ENCODE data around the gene BCAS3.
A peak's percentile ranks its signal among the peaks of the same experiment; 100 is the strongest.

The BCAS3 gene

GRCh38 chr17:61199431-61200338 is 522.0 kb downstream of the BCAS3 start:
- no peak for DNase-seq (ENCODE audit: low spot score)

- DNase-seq (ENCODE audit: low spot score): no peak
Observed at GRCh38 chr17:61200339-61200715, 522.7 kb downstream of the BCAS3 start.

GRCh38 chr17:61201211-61201610 is 523.6 kb downstream of the BCAS3 start:
- DNase-seq (ENCODE audit: low spot score): no peak

- no peak for DNase-seq (ENCODE audit: low spot score)
Observed at GRCh38 chr17:61202564-61202963, 524.9 kb downstream of the BCAS3 start.

- DNase-seq (ENCODE audit: low spot score): no peak
Observed at GRCh38 chr17:61203671-61204131, 526.0 kb downstream of the BCAS3 start.

- no peak for DNase-seq (ENCODE audit: low spot score)
Observed at GRCh38 chr17:61204456-61204855, 526.8 kb downstream of the BCAS3 start.

- no peak for DNase-seq (ENCODE audit: low spot score)
Observed at GRCh38 chr17:61205401-61205800, 527.8 kb downstream of the BCAS3 start.

GRCh38 chr17:61205931-61206330 is 528.3 kb downstream of the BCAS3 start:
- DNase-seq (ENCODE audit: low spot score): peak; percentile 59

GRCh38 chr17:61206922-61207321 is 529.3 kb downstream of the BCAS3 start:
- DNase-seq (ENCODE audit: low spot score): no peak

- DNase-seq (ENCODE audit: low spot score): no peak
Observed at GRCh38 chr17:61208301-61209105, 530.9 kb downstream of the BCAS3 start.

- no peak for DNase-seq (ENCODE audit: low spot score)
Observed at GRCh38 chr17:61209106-61209439, 531.4 kb downstream of the BCAS3 start.

GRCh38 chr17:61209525-61209924 is 531.9 kb downstream of the BCAS3 start:
- peak; percentile 77 for DNase-seq (ENCODE audit: low spot score)

- DNase-seq (ENCODE audit: low spot score): no peak
Observed at GRCh38 chr17:61211236-61211635, 533.6 kb downstream of the BCAS3 start.

- DNase-seq (ENCODE audit: low spot score): no peak
Observed at GRCh38 chr17:61212655-61213054, 535.0 kb downstream of the BCAS3 start.

- no peak for DNase-seq (ENCODE audit: low spot score)
Observed at GRCh38 chr17:61214753-61215152, 537.1 kb downstream of the BCAS3 start.

GRCh38 chr17:61216066-61216465 is 538.4 kb downstream of the BCAS3 start:
- DNase-seq (ENCODE audit: low spot score): no peak

- DNase-seq (ENCODE audit: low spot score): no peak
Observed at GRCh38 chr17:61217878-61218437, 540.3 kb downstream of the BCAS3 start.

GRCh38 chr17:61218438-61218837 is 540.8 kb downstream of the BCAS3 start:
- no peak for DNase-seq (ENCODE audit: low spot score)

GRCh38 chr17:61219460-61219859 is 541.8 kb downstream of the BCAS3 start:
- DNase-seq (ENCODE audit: low spot score): no peak

- no peak for DNase-seq (ENCODE audit: low spot score)
Observed at GRCh38 chr17:61221181-61221580, 543.5 kb downstream of the BCAS3 start.

- no peak for DNase-seq (ENCODE audit: low spot score)
Observed at GRCh38 chr17:61221597-61222471, 544.2 kb downstream of the BCAS3 start.

- no peak for DNase-seq (ENCODE audit: low spot score)
Observed at GRCh38 chr17:61223725-61224124, 546.1 kb downstream of the BCAS3 start.

All from COLO829 (cell line).